ENCODE results near the gene ADGRB3.

The ADGRB3 gene

DNA sequence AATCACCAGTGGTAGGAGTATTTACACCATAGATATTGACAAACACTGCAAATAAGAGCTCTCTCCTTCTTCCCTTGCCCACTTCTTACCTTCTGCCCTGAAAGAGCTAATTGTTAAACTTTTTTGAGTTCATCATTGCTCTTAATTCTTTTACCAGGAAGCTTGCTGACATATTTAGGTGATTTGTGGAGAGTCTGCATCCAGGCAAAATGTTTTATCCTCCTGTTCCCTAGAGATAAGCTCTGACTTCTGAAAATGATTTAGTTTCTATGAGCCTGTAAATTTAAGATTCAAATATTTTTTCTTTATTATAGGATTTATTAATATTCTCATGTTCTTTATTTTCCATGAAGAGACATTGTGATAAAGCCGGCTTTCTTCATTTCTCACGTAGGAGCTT is 81.5 kb downstream of the ADGRB3 start:
- DNase-seq (ENCODE audit: low spot score), result no peak

GRCh38 chr6:68718385-68719073 is 83.4 kb downstream of the ADGRB3 start:
- in situ Hi-C loops (cut with MboI; ENCODE audit: low pct_unique_long_range_greater_than_20kb, low sequenced_read_pairs, unreplicated experiment), result no loop called here
- no peak for DNase-seq (ENCODE audit: low spot score)

More for the DNA sequence above, 81.5 kb downstream of the ADGRB3 start:
- in situ Hi-C loops (cut with MboI; ENCODE audit: low pct_unique_long_range_greater_than_20kb, low sequenced_read_pairs, unreplicated experiment), result no loop called here
- no peak for TF ChIP-seq CTCF (IDR thresholded peaks at IDR 0.05; ENCODE audit: extremely low read depth, insufficient read depth, missing control alignments)

DNA sequence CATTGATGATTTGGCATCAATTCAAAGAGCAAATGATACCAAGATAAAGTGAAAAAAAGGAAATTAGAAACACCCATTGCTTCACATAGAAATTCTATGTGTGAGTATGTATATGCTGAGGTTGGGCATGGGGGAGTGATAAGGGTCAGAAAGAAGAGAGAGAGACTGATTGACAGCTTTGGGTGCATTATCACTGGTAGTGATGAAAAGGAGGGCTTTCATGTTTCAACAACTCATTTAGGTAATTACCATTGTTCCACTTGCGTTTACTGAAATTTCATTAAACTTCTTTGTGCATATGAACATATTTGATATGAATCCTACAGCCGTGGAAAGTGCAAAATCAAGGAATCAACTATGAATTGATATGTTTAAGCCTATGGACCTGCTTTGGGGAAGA is 84.7 kb downstream of the ADGRB3 start:
- in situ Hi-C loops (cut with MboI; ENCODE audit: low pct_unique_long_range_greater_than_20kb, low sequenced_read_pairs, unreplicated experiment), result no loop called here

More at GRCh38 chr6:68718385-68719073, 83.4 kb downstream of the ADGRB3 start:
- TF ChIP-seq CTCF (IDR thresholded peaks at IDR 0.05; ENCODE audit: extremely low read depth, insufficient read depth, missing control alignments), result no peak

DNA sequence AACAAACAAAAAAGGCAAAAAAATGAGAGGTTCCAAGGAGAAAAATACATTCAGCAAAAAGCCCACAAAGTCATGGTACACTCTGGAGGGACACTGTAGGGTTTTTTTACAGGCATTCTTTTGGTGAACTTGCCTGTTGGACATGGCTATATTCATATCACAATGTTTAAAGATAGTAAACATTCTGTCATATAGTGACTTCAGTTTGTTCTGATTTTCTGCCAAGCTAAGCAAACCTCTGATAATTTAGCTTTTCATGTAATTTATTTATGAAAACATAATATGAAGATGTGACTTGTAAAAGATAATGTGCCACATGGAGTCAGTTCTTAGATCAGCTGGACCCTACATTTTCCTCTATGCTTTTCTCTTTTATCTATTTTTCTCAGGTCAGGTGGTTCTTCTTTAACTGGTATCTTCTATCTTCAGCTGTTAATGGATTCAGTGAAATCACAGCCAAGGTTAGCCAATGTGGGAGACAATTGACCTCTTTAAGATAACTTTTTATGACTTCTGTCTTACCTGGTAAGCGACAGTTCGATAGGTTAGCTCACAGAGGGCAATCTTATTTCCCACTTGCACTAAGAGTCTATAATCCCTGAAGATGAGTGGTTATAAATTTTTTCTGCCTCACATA is 87.9 kb downstream of the ADGRB3 start:
- no peak for DNase-seq (ENCODE audit: low spot score)
- in situ Hi-C loops (cut with MboI; ENCODE audit: low pct_unique_long_range_greater_than_20kb, low sequenced_read_pairs, unreplicated experiment), result no loop called here
- no peak for TF ChIP-seq CTCF (IDR thresholded peaks at IDR 0.05; ENCODE audit: extremely low read depth, insufficient read depth, missing control alignments)

More for the DNA sequence above, 84.7 kb downstream of the ADGRB3 start:
- DNase-seq (ENCODE audit: low spot score), result no peak
- no peak for TF ChIP-seq CTCF (IDR thresholded peaks at IDR 0.05; ENCODE audit: extremely low read depth, insufficient read depth, missing control alignments)

DNA sequence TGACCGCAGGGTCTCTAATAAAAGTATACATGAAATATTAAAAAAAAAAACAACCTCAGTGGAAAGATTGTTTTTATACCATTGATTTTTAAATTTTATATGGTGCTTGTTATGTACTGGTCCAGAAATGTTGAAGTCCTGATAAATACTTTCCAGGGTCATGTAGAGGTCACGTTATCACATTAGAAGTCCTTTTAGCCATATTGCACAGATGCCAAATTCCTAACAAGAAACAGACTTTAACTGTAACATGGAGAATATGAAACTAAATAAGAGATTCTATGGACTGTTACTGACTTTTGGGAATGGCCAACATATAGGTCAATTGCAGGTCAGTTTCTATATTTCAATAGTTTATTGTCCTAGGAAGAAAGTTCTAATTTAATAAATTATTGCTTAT is 89.0 kb downstream of the ADGRB3 start:
- in situ Hi-C loops (cut with MboI; ENCODE audit: low pct_unique_long_range_greater_than_20kb, low sequenced_read_pairs, unreplicated experiment), result no loop called here
- no peak for DNase-seq (ENCODE audit: low spot score)
- TF ChIP-seq CTCF (IDR thresholded peaks at IDR 0.05; ENCODE audit: extremely low read depth, insufficient read depth, missing control alignments), result no peak

GRCh38 chr6:68726337-68726736 is 91.3 kb downstream of the ADGRB3 start:
- DNase-seq (ENCODE audit: low spot score), result no peak
- in situ Hi-C loops (cut with MboI; ENCODE audit: low pct_unique_long_range_greater_than_20kb, low sequenced_read_pairs, unreplicated experiment), result no loop called here
- TF ChIP-seq CTCF (IDR thresholded peaks at IDR 0.05; ENCODE audit: extremely low read depth, insufficient read depth, missing control alignments), result no peak

Data from GM13977 (cell line).